Measurements from ENCODE around the gene VPS16.

DNA sequence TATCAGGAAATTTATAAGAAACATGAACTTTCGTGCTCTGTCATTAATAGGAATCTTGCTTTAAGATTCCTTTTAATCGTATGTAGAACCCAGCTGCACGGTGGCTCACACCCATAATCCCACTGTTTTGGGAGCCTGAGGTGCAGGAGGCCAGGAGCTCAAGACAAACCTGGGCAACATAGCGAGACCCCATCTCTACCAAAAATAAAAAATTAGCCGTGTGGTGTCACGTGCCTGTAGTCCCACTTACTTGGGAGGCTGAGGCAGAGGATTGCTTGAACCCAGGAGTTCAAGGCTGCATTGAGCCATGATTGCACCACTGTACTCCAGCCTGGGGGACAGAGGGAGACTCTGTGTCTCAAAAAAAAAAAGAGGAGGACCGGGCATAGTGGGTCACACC, 40.1 kb downstream of the VPS16 start:
- TF ChIP-seq POLR2AphosphoS5 (IDR thresholded peaks at IDR 0.05; ENCODE audit: borderline replicate concordance, low read depth, low read length) (no peak), EZH2 (IDR thresholded peaks at IDR 0.05) (no peak)
